Measurements from ENCODE around the gene SORBS2. TPM values are rescaled to one million over a fixed set of nuclear protein-coding genes. Genes with fewer than 3 reads are reported as not detected.

Gene SORBS2
- total and polyA plus RNA-seq, 4 experiments from 2014 or later: not detected

GRCh38 chr4:185735866-185736400 is 76.1 kb downstream of the SORBS2 start:
- POLR2A ChIA-PET (ENCODE audit: partially characterized antibody): no interaction called here
- H3K27me3 ChIP-seq (ENCODE audit: insufficient read depth, low read length): no peaks in the 10 kb centered on the region
- Mint-ChIP-seq H3K27ac (no peak overlapping the region), H3K4me3 (no peak overlapping the region), H3K9me3 (peaks cover 0 to 3% (median 0%) of the 10 kb centered on the region in 8 donors), H3K36me3 (no peaks in the 10 kb centered on the region), H3K4me1 (no peaks in the 10 kb centered on the region), H3K27me3 (peaks cover 14 to 18% of the 10 kb centered on the region in 2 donors)
- CTCF ChIA-PET (ENCODE audit: partially characterized antibody): no interaction called here
- no peaks in the 10 kb centered on the region for H3K4me1 ChIP-seq (ENCODE audit: insufficient read depth, low read length)
- no peak overlapping the region for H3K4me3 ChIP-seq (ENCODE audit: low read length in 2 of 2)
- H3K9me3 ChIP-seq (ENCODE audit: control insufficient read depth in 1 of 2, low read length in 2 of 2): no peaks in the 10 kb centered on the region
- no peaks in the 10 kb centered on the region for H3K36me3 ChIP-seq (ENCODE audit: insufficient read depth, low read length)
- DNase-seq: no peak
- H3K27ac ChIP-seq (ENCODE audit: low read depth, low read length): no peak overlapping the region
- intact Hi-C loops (cut with micrococcal nuclease): no loop called here

DNA sequence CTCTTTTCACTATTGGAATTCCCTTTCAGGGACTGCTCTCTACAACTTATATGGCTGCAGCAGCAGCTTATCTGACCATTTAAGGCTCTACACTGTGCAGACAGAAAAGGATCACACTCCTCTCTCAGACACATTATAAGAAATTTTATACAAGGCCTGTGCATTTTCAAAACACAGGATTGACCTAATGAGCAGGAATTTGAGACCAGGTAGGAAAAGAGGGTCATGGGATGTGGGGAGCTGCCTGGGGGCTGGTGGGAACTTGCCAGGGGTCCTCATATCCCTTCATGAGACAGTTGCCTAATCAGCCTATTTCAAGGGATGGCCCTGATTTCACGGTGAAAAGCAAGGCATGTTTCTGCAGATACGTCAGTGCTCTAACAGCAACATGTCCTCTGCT is 77.1 kb downstream of the SORBS2 start:
- no peak overlapping the region for H3K27ac Mint-ChIP-seq

DNA sequence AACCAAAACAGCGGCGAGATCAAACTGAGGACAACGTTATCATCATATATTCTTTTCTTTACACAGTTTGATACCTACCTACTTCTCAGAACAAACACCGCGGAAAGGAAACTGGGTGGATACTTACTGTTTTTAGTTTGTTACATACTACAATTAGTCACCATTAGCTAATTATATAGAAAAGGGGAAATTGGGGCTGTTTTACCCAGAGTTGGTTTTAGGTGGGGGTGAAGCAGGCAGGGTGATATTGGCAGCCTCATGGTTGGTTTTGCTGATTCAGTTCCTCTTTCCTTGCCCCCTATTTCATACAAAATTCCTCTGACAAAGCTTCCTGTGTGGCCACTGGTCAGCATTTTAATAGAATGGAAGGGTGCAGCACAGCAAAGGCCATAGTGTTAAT is 77.8 kb downstream of the SORBS2 start:
- Histone ChIP-seq H3K9me3 (ENCODE audit: control insufficient read depth in 1 of 2, low read length in 2 of 2) (no peaks in the 10 kb centered on the region), H3K4me1 (ENCODE audit: insufficient read depth, low read length) (no peaks in the 10 kb centered on the region), H3K36me3 (ENCODE audit: insufficient read depth, low read length) (no peaks in the 10 kb centered on the region), H3K27ac (ENCODE audit: low read depth, low read length) (no peak overlapping the region), H3K4me3 (ENCODE audit: low read length in 2 of 2) (no peak overlapping the region), H3K27me3 (ENCODE audit: insufficient read depth, low read length) (no peaks in the 10 kb centered on the region)
- no peak for DNase-seq
- POLR2A ChIA-PET (ENCODE audit: partially characterized antibody): no interaction called here
- peaks cover 14 to 18% of the 10 kb centered on the region in 2 donors for H3K27me3 Mint-ChIP-seq
- no peaks in the 10 kb centered on the region for H3K36me3 Mint-ChIP-seq
- H3K27ac Mint-ChIP-seq: no peak overlapping the region
- H3K4me1 Mint-ChIP-seq: no peaks in the 10 kb centered on the region
- CTCF ChIA-PET (ENCODE audit: partially characterized antibody): no interaction called here
- H3K9me3 Mint-ChIP-seq: peaks cover 0 to 3% (median 0%) of the 10 kb centered on the region in 8 donors
- intact Hi-C loops (cut with micrococcal nuclease): no loop called here
- no peak overlapping the region for H3K4me3 Mint-ChIP-seq

More for the DNA sequence above, 77.1 kb downstream of the SORBS2 start:
- Histone ChIP-seq H3K27ac (ENCODE audit: low read depth, low read length) (no peak overlapping the region), H3K9me3 (ENCODE audit: control insufficient read depth in 1 of 2, low read length in 2 of 2) (no peaks in the 10 kb centered on the region), H3K36me3 (ENCODE audit: insufficient read depth, low read length) (no peaks in the 10 kb centered on the region), H3K27me3 (ENCODE audit: insufficient read depth, low read length) (no peaks in the 10 kb centered on the region), H3K4me1 (ENCODE audit: insufficient read depth, low read length) (no peaks in the 10 kb centered on the region), H3K4me3 (ENCODE audit: low read length in 2 of 2) (no peak overlapping the region)
- Mint-ChIP-seq H3K9me3 (peaks cover 0 to 3% (median 0%) of the 10 kb centered on the region in 8 donors), H3K4me3 (no peak overlapping the region), H3K36me3 (no peaks in the 10 kb centered on the region), H3K27me3 (peaks cover 14 to 18% of the 10 kb centered on the region in 2 donors), H3K4me1 (no peaks in the 10 kb centered on the region)
- DNase-seq: no peak
- CTCF ChIA-PET (ENCODE audit: partially characterized antibody): no interaction called here
- POLR2A ChIA-PET (ENCODE audit: partially characterized antibody): no interaction called here
- intact Hi-C loops (cut with micrococcal nuclease): no loop called here

DNA sequence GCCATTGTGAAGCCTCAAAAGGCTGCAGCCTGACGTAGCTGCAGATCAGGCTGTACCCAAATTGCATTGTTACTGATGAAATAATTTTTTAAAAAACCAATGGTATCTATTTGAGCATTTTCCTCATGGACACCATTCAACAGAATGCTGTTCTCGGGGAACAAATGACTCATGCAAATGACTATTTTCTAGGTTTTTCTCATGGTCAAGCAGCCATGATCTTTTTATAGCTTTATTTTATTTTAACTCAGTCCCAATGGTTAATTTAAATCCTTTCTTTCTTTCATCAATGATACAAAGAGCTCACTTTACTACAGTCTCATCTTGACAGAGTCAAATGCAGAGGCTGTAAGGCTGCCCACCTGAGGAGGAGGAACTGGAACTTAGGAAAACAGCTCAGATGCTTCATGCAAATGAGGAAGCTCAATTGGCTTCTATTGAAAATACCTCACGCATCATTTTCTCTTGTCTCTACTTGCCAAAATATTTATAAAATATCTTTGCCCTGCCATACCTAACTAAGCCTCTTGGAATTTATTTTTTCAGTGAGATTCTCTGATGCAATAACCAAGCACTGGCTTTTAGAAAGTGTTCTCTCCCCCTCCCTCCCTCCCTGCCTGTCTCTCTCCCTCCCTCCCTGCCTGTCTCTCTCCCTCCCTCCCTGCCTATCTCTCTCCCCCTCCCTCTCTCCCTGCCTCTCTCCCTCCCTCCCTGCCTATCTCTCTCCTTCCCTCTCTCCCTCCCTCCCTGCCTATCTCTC is 81.0 kb downstream of the SORBS2 start:
- no peak overlapping the region for H3K27ac Mint-ChIP-seq
- no peak overlapping the region for H3K4me3 ChIP-seq (ENCODE audit: low read length in 2 of 2)
- H3K36me3 Mint-ChIP-seq: no peaks in the 10 kb centered on the region
- H3K27ac ChIP-seq (ENCODE audit: low read depth, low read length): no peak overlapping the region
- DNase-seq: no peak
- H3K27me3 ChIP-seq (ENCODE audit: insufficient read depth, low read length): no peaks in the 10 kb centered on the region
- intact Hi-C loops (cut with micrococcal nuclease): no loop called here
- H3K4me1 ChIP-seq (ENCODE audit: insufficient read depth, low read length): no peaks in the 10 kb centered on the region
- peaks cover 16 to 20% of the 10 kb centered on the region in 2 donors for H3K27me3 Mint-ChIP-seq
- POLR2A ChIA-PET (ENCODE audit: partially characterized antibody): no interaction called here
- CTCF ChIA-PET (ENCODE audit: partially characterized antibody): no interaction called here
- peaks cover 0 to 3% (median 0%) of the 10 kb centered on the region in 8 donors for H3K9me3 Mint-ChIP-seq
- H3K4me1 Mint-ChIP-seq: no peaks in the 10 kb centered on the region
- H3K4me3 Mint-ChIP-seq: no peak overlapping the region
- H3K36me3 ChIP-seq (ENCODE audit: insufficient read depth, low read length): no peaks in the 10 kb centered on the region
- no peaks in the 10 kb centered on the region for H3K9me3 ChIP-seq (ENCODE audit: control insufficient read depth in 1 of 2, low read length in 2 of 2)

- no peak for DNase-seq
- H3K4me1 Mint-ChIP-seq: no peaks in the 10 kb centered on the region
- H3K27ac Mint-ChIP-seq: no peak overlapping the region
- Histone ChIP-seq H3K4me1 (ENCODE audit: insufficient read depth, low read length) (no peaks in the 10 kb centered on the region), H3K27me3 (ENCODE audit: insufficient read depth, low read length) (no peaks in the 10 kb centered on the region), H3K4me3 (ENCODE audit: low read length in 2 of 2) (no peak overlapping the region), H3K36me3 (ENCODE audit: insufficient read depth, low read length) (no peaks in the 10 kb centered on the region), H3K27ac (ENCODE audit: low read depth, low read length) (no peak overlapping the region), H3K9me3 (ENCODE audit: control insufficient read depth in 1 of 2, low read length in 2 of 2) (no peaks in the 10 kb centered on the region)
- no peak overlapping the region for H3K4me3 Mint-ChIP-seq
- H3K36me3 Mint-ChIP-seq: no peaks in the 10 kb centered on the region
- CTCF ChIA-PET (ENCODE audit: partially characterized antibody): no interaction called here
- intact Hi-C loops (cut with micrococcal nuclease): no loop called here
- POLR2A ChIA-PET (ENCODE audit: partially characterized antibody): no interaction called here
- peaks cover 15 to 19% of the 10 kb centered on the region in 2 donors for H3K27me3 Mint-ChIP-seq
- H3K9me3 Mint-ChIP-seq: peaks cover 0 to 3% (median 0%) of the 10 kb centered on the region in 8 donors
Observed at GRCh38 chr4:185730387-185730786, 81.6 kb downstream of the SORBS2 start.

DNA sequence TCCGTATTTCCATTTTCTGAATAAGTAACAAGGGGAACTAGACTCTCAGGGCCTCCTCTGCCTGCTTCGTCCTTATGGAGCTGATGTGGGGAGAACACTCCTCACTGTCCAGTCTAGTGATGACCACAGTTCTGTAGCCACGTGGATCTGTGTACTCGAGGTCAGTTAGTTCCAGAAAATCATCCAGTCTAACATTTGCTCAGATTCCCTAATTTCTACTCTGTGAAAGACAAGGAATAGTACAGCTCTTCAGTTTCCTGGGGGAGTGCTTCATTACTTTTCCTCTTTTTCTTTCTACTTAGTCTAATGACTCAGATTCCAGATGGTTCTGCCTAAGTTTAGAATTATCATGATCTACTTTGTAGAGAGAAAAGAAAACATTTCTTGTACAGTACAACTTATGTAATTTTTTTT is 82.6 kb downstream of the SORBS2 start:
- ChIA-PET POLR2A (ENCODE audit: partially characterized antibody) (no interaction called here), CTCF (ENCODE audit: partially characterized antibody) (no interaction called here)
- Histone ChIP-seq H3K36me3 (ENCODE audit: insufficient read depth, low read length) (no peaks in the 10 kb centered on the region), H3K9me3 (ENCODE audit: control insufficient read depth in 1 of 2, low read length in 2 of 2) (no peaks in the 10 kb centered on the region), H3K4me3 (ENCODE audit: low read length in 2 of 2) (no peak overlapping the region), H3K27ac (ENCODE audit: low read depth, low read length) (no peak overlapping the region), H3K27me3 (ENCODE audit: insufficient read depth, low read length) (no peaks in the 10 kb centered on the region), H3K4me1 (ENCODE audit: insufficient read depth, low read length) (no peaks in the 10 kb centered on the region)
- H3K27ac Mint-ChIP-seq: no peak overlapping the region
- no peaks in the 10 kb centered on the region for H3K36me3 Mint-ChIP-seq
- H3K9me3 Mint-ChIP-seq: peaks cover 0 to 3% (median 0%) of the 10 kb centered on the region in 8 donors
- H3K27me3 Mint-ChIP-seq: peaks cover 9 to 18% of the 10 kb centered on the region in 2 donors
- intact Hi-C loops (cut with micrococcal nuclease): no loop called here
- no peaks in the 10 kb centered on the region for H3K4me1 Mint-ChIP-seq
- no peak overlapping the region for H3K4me3 Mint-ChIP-seq
- DNase-seq: no peak

- no peaks in the 10 kb centered on the region for H3K36me3 Mint-ChIP-seq
- no peak for DNase-seq
- H3K4me3 ChIP-seq (ENCODE audit: low read length in 2 of 2): no peak overlapping the region
- peaks cover 0 to 3% (median 0%) of the 10 kb centered on the region in 8 donors for H3K9me3 Mint-ChIP-seq
- no peak overlapping the region for H3K4me3 Mint-ChIP-seq
- no peaks in the 10 kb centered on the region for H3K9me3 ChIP-seq (ENCODE audit: control insufficient read depth in 1 of 2, low read length in 2 of 2)
- POLR2A ChIA-PET (ENCODE audit: partially characterized antibody): no interaction called here
- no peaks in the 10 kb centered on the region for H3K36me3 ChIP-seq (ENCODE audit: insufficient read depth, low read length)
- H3K4me1 ChIP-seq (ENCODE audit: insufficient read depth, low read length): no peaks in the 10 kb centered on the region
- CTCF ChIA-PET (ENCODE audit: partially characterized antibody): no interaction called here
- no peaks in the 10 kb centered on the region for H3K27me3 ChIP-seq (ENCODE audit: insufficient read depth, low read length)
- no peak overlapping the region for H3K27ac Mint-ChIP-seq
- no peak overlapping the region for H3K27ac ChIP-seq (ENCODE audit: low read depth, low read length)
- peaks cover 9 to 16% of the 10 kb centered on the region in 2 donors for H3K27me3 Mint-ChIP-seq
- H3K4me1 Mint-ChIP-seq: no peaks in the 10 kb centered on the region
- intact Hi-C loops (cut with micrococcal nuclease): no loop called here
Observed at GRCh38 chr4:185728893-185729292, 83.1 kb downstream of the SORBS2 start.

All from CD4-positive, alpha-beta memory T cell (primary cell).